GM21528 (cell line): ENCODE measurements around the gene LIMS2.

ENCODE experiments used
- ATAC-seq: cut with Tn5 transposase; IDR thresholded peaks from one replicate; pipeline ENCODE4 v1.9.1; 2021; ENCODE audit warnings: mild to moderate bottlenecking, moderate library complexity; ENCODE audit not compliant: unreplicated experiment, low FRiP score

Gene LIMS2

DNA sequence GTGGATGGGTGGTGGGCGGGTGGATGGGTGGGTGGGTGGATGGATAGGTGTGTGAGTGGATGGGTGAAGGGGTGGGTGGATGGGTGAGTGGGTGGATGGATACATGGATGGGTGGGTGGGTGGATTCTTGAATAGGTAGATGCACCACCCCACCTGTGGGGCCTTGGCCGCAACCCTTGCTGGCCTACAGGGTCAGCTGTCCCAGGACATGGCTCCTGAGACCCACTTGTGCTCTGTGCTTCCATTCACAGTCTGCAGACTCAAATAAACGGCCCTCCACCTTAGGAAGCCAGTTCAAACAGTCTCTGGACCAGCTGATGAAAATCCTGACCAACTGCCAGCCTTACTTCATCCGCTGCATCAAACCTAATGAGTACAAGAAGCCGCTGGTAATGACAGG lies 85.5 kb downstream of the LIMS2 start:
- no peak for ATAC-seq

DNA sequence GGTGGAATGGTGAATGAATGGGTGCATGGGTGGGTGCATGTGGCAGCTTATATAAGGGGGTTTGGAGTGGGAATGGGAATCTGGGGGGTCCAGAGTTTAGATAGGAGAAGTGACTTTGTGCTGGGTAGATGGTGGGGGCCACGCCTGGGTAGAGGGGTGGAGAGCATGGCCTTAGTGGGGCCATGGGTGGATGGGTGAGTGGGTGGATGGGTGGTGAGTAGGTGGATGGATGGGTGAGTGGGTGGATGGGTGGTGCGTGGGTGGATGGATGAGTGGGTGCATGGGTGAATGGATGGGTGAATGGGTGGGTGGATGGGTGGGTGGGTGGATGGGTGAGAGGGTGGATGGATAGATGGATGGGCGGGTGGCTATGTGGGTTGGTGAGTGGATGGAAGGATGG lies 86.0 kb downstream of the LIMS2 start:
- no peak for ATAC-seq
